Natural killer cell (primary cell): Measurements from ENCODE around the gene ARHGEF12. TPM values are rescaled to one million over a fixed set of nuclear protein-coding genes. Genes with fewer than 3 reads are reported as not detected.

ENCODE experiments used
- ATAC-seq, 3 donors: fragments of 150-1000 bp in 2 of 3; fragments of 200-7000 bp in 1 of 3; cut with Tn5 transposase; 1 replicate in 1 of 3; 2 replicates in 2 of 3; pipeline ENCODE4 v1.10.0; 2021; ENCODE audit warnings: mild to moderate bottlenecking in 2 of 3, moderate library complexity in 2 of 3
- DNase-seq, 2 donors: peaks; one replicate each; pipeline versions ENCODE4 v3.0.0 to v3.0.0-alpha.2; 2013 to 2021; ENCODE audit warnings: mixed read lengths in 1 of 2
- H3K27ac ChIP-seq: one replicate; pipeline ENCODE4 v1.5.1; 2013; ENCODE audit warnings: mild to moderate bottlenecking, low read length
- H3K27me3 ChIP-seq: one replicate; pipeline ENCODE4 v1.6.1; 2013; ENCODE audit warnings: low read length; ENCODE audit not compliant: control insufficient read depth, insufficient read depth
- H3K36me3 ChIP-seq: one replicate; pipeline ENCODE4 v1.6.1; 2013; ENCODE audit warnings: low read length; ENCODE audit not compliant: control insufficient read depth, insufficient read depth
- H3K4me1 ChIP-seq: one replicate; pipeline ENCODE4 v1.6.1; 2013; ENCODE audit warnings: low read length; ENCODE audit not compliant: control insufficient read depth, insufficient read depth
- H3K4me3 ChIP-seq: one replicate; pipeline ENCODE4 v1.5.1; 2013; ENCODE audit warnings: low read length
- H3K9me3 ChIP-seq: one replicate; pipeline ENCODE4 v1.6.1; 2013; ENCODE audit warnings: low read length; ENCODE audit not compliant: control insufficient read depth, insufficient read depth
- H3K27ac Mint-ChIP-seq, 2 donors: one replicate each; pipeline ENCODE4 v1.8.0; 2022; ENCODE audit warnings: mild to moderate bottlenecking in 2 of 2, mixed read lengths in 2 of 2, moderate library complexity in 1 of 2
- H3K27me3 Mint-ChIP-seq, 2 donors: one replicate each; pipeline ENCODE4 v1.8.0; 2022; ENCODE audit warnings: low read depth in 2 of 2, mixed read lengths in 2 of 2
- H3K36me3 Mint-ChIP-seq: one replicate; pipeline ENCODE4 v1.8.0; 2022; ENCODE audit warnings: mixed read lengths
- H3K4me1 Mint-ChIP-seq, 2 donors: one replicate each; pipeline ENCODE4 v1.8.0; 2022; ENCODE audit warnings: mixed read lengths in 2 of 2
- H3K4me3 Mint-ChIP-seq: one replicate; pipeline ENCODE4 v1.8.0; 2022; ENCODE audit warnings: mild to moderate bottlenecking, moderate library complexity, mixed read lengths
- H3K9me3 Mint-ChIP-seq, 2 donors: one replicate each; pipeline ENCODE4 v1.8.0; 2022; ENCODE audit warnings: mixed read lengths in 2 of 2
- CTCF ChIP-seq: fragments of 200-600 bp; IDR thresholded peaks from one replicate; pipeline ENCODE4 v1.8.0; 2022; ENCODE audit warnings: antibody characterized with exemption
- WGBS: methylation state at CpG from one replicate; pipeline ENCODE4 v1.1.7; 2013; ENCODE audit warnings: missing lambda C conversion rate; ENCODE audit not compliant: insufficient coverage; 5-methylcytosine and 5-hydroxymethylcytosine counted together
- intact Hi-C: fragments of 100-400 bp; cut with micrococcal nuclease; formaldehyde crosslinking; loops from one replicate; pipeline ENCODE4 v1.14.2; 2022
- total RNA-seq, 4 donors: library from RNA; stranded (reverse); fragments of 120-200 nt in 1 of 4; gene quantifications; one replicate each; pipeline versions ENCODE4 v1.2.3 to v1.2.4, GENCODE V29; 2013 to 2022

ARHGEF12 gene
- total RNA-seq, 3 donors from 2014 or later (not counting 1 experiment from before 2014, with no cell fraction given): 38.4 to 52.3 (median 42.1) TPM

- Histone ChIP-seq H3K36me3 (no peaks in the 10 kb centered on the region), H3K27ac (no peak overlapping the region), H3K4me3 (no peak overlapping the region), H3K9me3 (no peaks in the 10 kb centered on the region), H3K4me1 (no peaks in the 10 kb centered on the region), H3K27me3 (no peaks in the 10 kb centered on the region)
- ATAC-seq (no peak), DNase-seq (no peak)
- Mint-ChIP-seq H3K27me3 (peaks cover 3 to 17% of the 10 kb centered on the region in 2 donors), H3K4me3 (no peak overlapping the region), H3K27ac (no peak overlapping the region), H3K36me3 (no peaks in the 10 kb centered on the region), H3K4me1 (peaks cover 6 to 10% of the 10 kb centered on the region in 2 donors), H3K9me3 (no peaks in the 10 kb centered on the region)
- WGBS: 84% methylated on average over 5 of the region's 7 CpGs
- intact Hi-C loops: no loop called here
- no peak for TF ChIP-seq CTCF
Measured at GRCh38 chr11:120400564-120401364, 64.6 kb downstream of the ARHGEF12 start.

- no peaks in the 10 kb centered on the region for H3K27me3 ChIP-seq
- TF ChIP-seq CTCF: no peak
- ATAC-seq: no peak
- DNase-seq: no peak
- H3K9me3 ChIP-seq: no peaks in the 10 kb centered on the region
- WGBS: 100% methylated on average over 1 of the region's 1 CpG
- H3K36me3 ChIP-seq: no peaks in the 10 kb centered on the region
- H3K4me1 ChIP-seq: no peaks in the 10 kb centered on the region
- H3K36me3 Mint-ChIP-seq: no peaks in the 10 kb centered on the region
- intact Hi-C loops: no loop called here
- no peak overlapping the region for H3K4me3 ChIP-seq
- peaks cover 3 to 17% of the 10 kb centered on the region in 2 donors for H3K27me3 Mint-ChIP-seq
- H3K4me1 Mint-ChIP-seq: peaks cover 6 to 10% of the 10 kb centered on the region in 2 donors
- H3K9me3 Mint-ChIP-seq: no peaks in the 10 kb centered on the region
- no peak overlapping the region for H3K27ac ChIP-seq
- H3K4me3 Mint-ChIP-seq: no peak overlapping the region
- H3K27ac Mint-ChIP-seq: no peak overlapping the region
Measured at GRCh38 chr11:120401506-120401905, 65.3 kb downstream of the ARHGEF12 start.

- H3K27me3 ChIP-seq: no peaks in the 10 kb centered on the region
- peaks cover 6 to 10% of the 10 kb centered on the region in 2 donors for H3K4me1 Mint-ChIP-seq
- no peak for ATAC-seq
- H3K4me3 ChIP-seq: no peak overlapping the region
- H3K36me3 ChIP-seq: no peaks in the 10 kb centered on the region
- H3K27ac Mint-ChIP-seq: no peak overlapping the region
- no peak overlapping the region for H3K27ac ChIP-seq
- H3K27me3 Mint-ChIP-seq: peaks cover 3 to 9% of the 10 kb centered on the region in 2 donors
- TF ChIP-seq CTCF: no peak
- H3K36me3 Mint-ChIP-seq: no peaks in the 10 kb centered on the region
- intact Hi-C loops: no loop called here
- no peak for DNase-seq
- H3K9me3 ChIP-seq: no peaks in the 10 kb centered on the region
- no peaks in the 10 kb centered on the region for H3K4me1 ChIP-seq
- H3K9me3 Mint-ChIP-seq: no peaks in the 10 kb centered on the region
- no peak overlapping the region for H3K4me3 Mint-ChIP-seq
Measured at GRCh38 chr11:120403966-120404365, 67.8 kb downstream of the ARHGEF12 start.

- Mint-ChIP-seq H3K27me3 (peaks cover 3 to 9% of the 10 kb centered on the region in 2 donors), H3K36me3 (no peaks in the 10 kb centered on the region), H3K9me3 (no peaks in the 10 kb centered on the region), H3K4me1 (peaks cover 6 to 10% of the 10 kb centered on the region in 2 donors), H3K27ac (no peak overlapping the region), H3K4me3 (no peak overlapping the region)
- no peak for ATAC-seq
- intact Hi-C loops: no loop called here
- 85% methylated on average over 5 of the region's 6 CpGs for WGBS
- no peak overlapping the region for H3K4me3 ChIP-seq
- no peak for TF ChIP-seq CTCF
- peaks cover 1% of the 10 kb centered on the region for H3K36me3 ChIP-seq
- no peaks in the 10 kb centered on the region for H3K4me1 ChIP-seq
- DNase-seq: no peak
- no peak overlapping the region for H3K27ac ChIP-seq
- no peaks in the 10 kb centered on the region for H3K9me3 ChIP-seq
- no peaks in the 10 kb centered on the region for H3K27me3 ChIP-seq
Measured at GRCh38 chr11:120404495-120404894, 68.3 kb downstream of the ARHGEF12 start.
